Measurements from ENCODE around the gene HMGN4. TPM values are rescaled to one million over a fixed set of nuclear protein-coding genes. Genes with fewer than 3 reads are reported as not detected.

HMGN4 gene
- total RNA-seq, 1 donor, result 62.2 TPM

DNA sequence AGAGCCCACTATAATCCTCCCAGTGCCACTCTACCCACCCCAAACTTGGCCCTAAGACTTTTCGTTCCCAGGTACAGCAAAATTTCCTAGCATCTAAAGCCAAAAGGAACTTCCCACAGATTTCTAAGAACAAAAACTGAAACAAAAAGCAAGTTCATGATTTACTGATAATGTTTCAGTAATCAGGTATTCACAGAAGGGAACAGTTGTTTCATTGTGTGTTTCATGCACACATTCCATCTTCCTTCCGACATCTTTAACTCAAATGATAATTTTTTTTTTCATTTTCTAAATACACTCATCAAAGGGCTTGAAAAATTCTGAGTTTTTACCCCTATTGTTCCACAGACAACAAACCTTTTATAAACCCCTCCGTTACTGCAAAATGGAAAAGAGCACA lies 44.0 kb upstream of the HMGN4 start:
- H3K9me3 ChIP-seq (ENCODE audit: low read depth, low read length), result no peaks in the 10 kb centered on the region
- no peak overlapping the region for H2AFZ ChIP-seq (ENCODE audit: low read length)
- no peaks in the 10 kb centered on the region for H3K79me2 ChIP-seq (ENCODE audit: insufficient read depth, low read length)
- H4K20me1 ChIP-seq (ENCODE audit: insufficient read depth, low read length), result no peaks in the 10 kb centered on the region
- H3K27me3 ChIP-seq (ENCODE audit: insufficient read depth, low read length), result peaks cover 12% of the 10 kb centered on the region
- no peak for DNase-seq (ENCODE audit: insufficient read length, low spot score, missing footprints)
- H3K4me2 ChIP-seq (ENCODE audit: insufficient read depth, low read length), result no peak overlapping the region
- H3K4me3 ChIP-seq (ENCODE audit: insufficient read depth, low read length), result no peak overlapping the region
- TF ChIP-seq, protein P1, sequence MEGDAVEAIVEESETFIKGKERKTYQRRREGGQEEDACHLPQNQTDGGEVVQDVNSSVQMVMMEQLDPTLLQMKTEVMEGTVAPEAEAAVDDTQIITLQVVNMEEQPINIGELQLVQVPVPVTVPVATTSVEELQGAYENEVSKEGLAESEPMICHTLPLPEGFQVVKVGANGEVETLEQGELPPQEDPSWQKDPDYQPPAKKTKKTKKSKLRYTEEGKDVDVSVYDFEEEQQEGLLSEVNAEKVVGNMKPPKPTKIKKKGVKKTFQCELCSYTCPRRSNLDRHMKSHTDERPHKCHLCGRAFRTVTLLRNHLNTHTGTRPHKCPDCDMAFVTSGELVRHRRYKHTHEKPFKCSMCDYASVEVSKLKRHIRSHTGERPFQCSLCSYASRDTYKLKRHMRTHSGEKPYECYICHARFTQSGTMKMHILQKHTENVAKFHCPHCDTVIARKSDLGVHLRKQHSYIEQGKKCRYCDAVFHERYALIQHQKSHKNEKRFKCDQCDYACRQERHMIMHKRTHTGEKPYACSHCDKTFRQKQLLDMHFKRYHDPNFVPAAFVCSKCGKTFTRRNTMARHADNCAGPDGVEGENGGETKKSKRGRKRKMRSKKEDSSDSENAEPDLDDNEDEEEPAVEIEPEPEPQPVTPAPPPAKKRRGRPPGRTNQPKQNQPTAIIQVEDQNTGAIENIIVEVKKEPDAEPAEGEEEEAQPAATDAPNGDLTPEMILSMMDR (IDR thresholded peaks at IDR 0.05; ENCODE audit: extremely low read depth, low read depth, low read length), result no peak
- H3K4me1 ChIP-seq (ENCODE audit: insufficient read depth, low read length), result no peaks in the 10 kb centered on the region
- H3K36me3 ChIP-seq (ENCODE audit: insufficient read depth, low read length), result no peaks in the 10 kb centered on the region
- H3K27ac ChIP-seq (ENCODE audit: low read depth, low read length), result no peak overlapping the region

DNA sequence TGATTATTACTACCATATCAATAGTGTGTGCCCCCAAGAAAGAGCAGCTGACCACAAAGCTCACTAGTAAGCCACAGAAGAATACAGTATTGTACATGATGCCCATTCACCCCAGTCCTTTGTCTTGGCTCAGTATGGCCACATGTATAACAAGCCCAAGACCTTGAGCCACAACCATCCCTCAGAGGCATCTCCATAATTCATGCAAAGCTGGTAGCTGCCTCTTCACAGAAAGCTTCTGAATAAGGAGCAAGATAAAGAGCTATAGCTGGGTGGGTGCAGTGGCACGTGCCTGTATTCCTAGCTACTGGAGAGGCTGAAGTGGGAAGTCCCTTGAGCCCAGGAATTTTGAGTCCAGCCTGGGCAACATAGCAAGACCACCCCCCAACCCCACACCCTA lies 42.9 kb upstream of the HMGN4 start:
- Histone ChIP-seq H3K9me3 (ENCODE audit: low read depth, low read length) (no peaks in the 10 kb centered on the region), H3K79me2 (ENCODE audit: insufficient read depth, low read length) (no peaks in the 10 kb centered on the region), H2AFZ (ENCODE audit: low read length) (no peak overlapping the region), H4K20me1 (ENCODE audit: insufficient read depth, low read length) (no peaks in the 10 kb centered on the region), H3K36me3 (ENCODE audit: insufficient read depth, low read length) (no peaks in the 10 kb centered on the region), H3K4me3 (ENCODE audit: insufficient read depth, low read length) (no peak overlapping the region), H3K4me1 (ENCODE audit: insufficient read depth, low read length) (no peaks in the 10 kb centered on the region), H3K27me3 (ENCODE audit: insufficient read depth, low read length) (peaks cover 12% of the 10 kb centered on the region), H3K4me2 (ENCODE audit: insufficient read depth, low read length) (no peak overlapping the region), H3K27ac (ENCODE audit: low read depth, low read length) (no peak overlapping the region)
- TF ChIP-seq, protein P1 (IDR thresholded peaks at IDR 0.05; ENCODE audit: extremely low read depth, low read depth, low read length), result no peak
- no peak for DNase-seq (ENCODE audit: insufficient read length, low spot score, missing footprints)

DNA sequence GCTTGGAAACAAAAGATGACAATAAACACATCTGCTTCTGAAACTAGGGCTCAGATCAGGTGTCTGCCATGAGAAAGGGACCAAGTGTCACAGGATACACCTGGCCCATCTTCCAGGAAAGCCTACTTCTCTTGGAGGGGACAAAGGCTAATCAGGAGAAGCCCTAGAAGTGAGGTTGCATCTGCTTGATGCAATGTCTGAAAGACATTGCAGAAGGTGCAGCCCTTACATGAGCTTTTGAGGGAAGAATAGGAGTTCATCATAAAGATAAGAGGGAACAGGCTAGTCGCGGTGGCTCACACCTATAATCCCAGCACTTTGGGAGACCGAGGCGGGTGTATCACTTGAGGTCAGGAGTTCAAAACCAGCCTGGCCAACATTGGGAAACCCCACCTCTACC lies 40.6 kb upstream of the HMGN4 start:
- no peak for DNase-seq (ENCODE audit: insufficient read length, low spot score, missing footprints)
- no peaks in the 10 kb centered on the region for H3K9me3 ChIP-seq (ENCODE audit: low read depth, low read length)
- H3K36me3 ChIP-seq (ENCODE audit: insufficient read depth, low read length), result no peaks in the 10 kb centered on the region
- H3K4me3 ChIP-seq (ENCODE audit: insufficient read depth, low read length), result no peak overlapping the region
- TF ChIP-seq, protein P1 (IDR thresholded peaks at IDR 0.05; ENCODE audit: extremely low read depth, low read depth, low read length), result no peak
- H3K4me2 ChIP-seq (ENCODE audit: insufficient read depth, low read length), result no peak overlapping the region
- H3K79me2 ChIP-seq (ENCODE audit: insufficient read depth, low read length), result no peaks in the 10 kb centered on the region
- peaks cover 31% of the 10 kb centered on the region for H3K27me3 ChIP-seq (ENCODE audit: insufficient read depth, low read length)
- H4K20me1 ChIP-seq (ENCODE audit: insufficient read depth, low read length), result no peaks in the 10 kb centered on the region
- no peak overlapping the region for H2AFZ ChIP-seq (ENCODE audit: low read length)
- H3K27ac ChIP-seq (ENCODE audit: low read depth, low read length), result no peak overlapping the region
- no peaks in the 10 kb centered on the region for H3K4me1 ChIP-seq (ENCODE audit: insufficient read depth, low read length)

DNA sequence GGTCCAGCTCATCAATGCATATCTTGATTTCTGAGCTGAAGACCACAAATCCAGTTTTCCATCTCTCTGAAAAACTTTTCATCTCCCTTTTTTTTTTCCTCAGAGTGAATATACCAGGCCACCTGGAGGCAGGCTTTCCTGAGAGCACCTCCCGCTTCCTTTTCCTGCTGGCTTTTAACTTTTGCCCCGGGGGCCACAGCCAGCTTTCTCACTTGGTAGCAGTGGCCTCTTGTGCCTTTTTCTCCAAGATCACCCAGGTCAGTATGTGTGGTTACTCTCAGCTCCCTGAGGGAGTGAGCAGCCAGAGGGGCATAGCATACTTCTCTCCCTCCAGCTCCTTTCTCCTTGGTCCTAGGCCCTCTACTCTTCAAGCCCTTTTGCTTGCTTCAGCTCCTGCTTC lies 38.1 kb upstream of the HMGN4 start, which contains the start of gene BTN1A1:
TSS of gene BTN1A1 (plus strand) at position 202 of the 400 bp plus-strand sequence. CDS start 984 bp downstream, outside the sequence.
- TF ChIP-seq, protein P1 (IDR thresholded peaks at IDR 0.05; ENCODE audit: extremely low read depth, low read depth, low read length), result no peak
- Histone ChIP-seq H3K27ac (ENCODE audit: low read depth, low read length) (no peak within 1 kb of the TSS), H3K9me3 (ENCODE audit: low read depth, low read length) (no peaks in the 10 kb centered on the region), H3K79me2 (ENCODE audit: insufficient read depth, low read length) (no peaks in the 10 kb centered on the region), H3K36me3 (ENCODE audit: insufficient read depth, low read length) (no peaks in the 10 kb centered on the region), H3K4me2 (ENCODE audit: insufficient read depth, low read length) (no peak within 1 kb of the TSS), H2AFZ (ENCODE audit: low read length) (no peak within 1 kb of the TSS), H3K27me3 (ENCODE audit: insufficient read depth, low read length) (peaks cover 39% of the 10 kb centered on the region), H3K4me3 (ENCODE audit: insufficient read depth, low read length) (no peak within 1 kb of the TSS), H4K20me1 (ENCODE audit: insufficient read depth, low read length) (no peaks in the 10 kb centered on the region), H3K4me1 (ENCODE audit: insufficient read depth, low read length) (no peaks in the 10 kb centered on the region)
- no peak for DNase-seq (ENCODE audit: insufficient read length, low spot score, missing footprints)

All from osteoblast (primary cell).